Left lung (tissue), 10 donors: ENCODE measurements around the gene RERE. TPM values are rescaled to one million over a fixed set of nuclear protein-coding genes. Genes with fewer than 3 reads are reported as not detected.
"Not testable (repeated sequence)": the region's sequence is repeated elsewhere in the genome, so short reads cannot be mapped to it uniquely, and the experiment has no call there.

Experiments used
- ATAC-seq: fragments of 200-7000 bp; cut with Tn5 transposase; one replicate; pipeline ENCODE4 v1.9.1; 2020; ENCODE audit warnings: moderate library complexity
- DNase-seq, 4 donors: peaks; one replicate each; pipeline ENCODE4 v3.0.0-alpha.2; 2013 to 2020
- H3K27ac ChIP-seq, 2 donors: fragments of 200-600 bp; sonication (generic) in 1 of 2; one replicate each; pipeline versions ENCODE4 v1.5.0 to v1.8.0; 2020 to 2021
- H3K27me3 ChIP-seq, 2 donors: fragments of 200-600 bp; sonication (generic) in 1 of 2; one replicate each; pipeline versions ENCODE4 v1.5.0 to v1.8.0; 2020 to 2021
- H3K36me3 ChIP-seq, 2 donors: fragments of 200-600 bp; sonication (generic) in 1 of 2; one replicate each; pipeline versions ENCODE4 v1.5.0 to v1.8.0; 2020 to 2021
- H3K4me1 ChIP-seq, 2 donors: fragments of 200-600 bp; one replicate each; pipeline ENCODE4 v1.8.0; 2021
- H3K4me3 ChIP-seq, 2 donors: fragments of 200-600 bp; sonication (generic) in 1 of 2; one replicate each; pipeline versions ENCODE4 v1.5.0 to v1.8.0; 2020 to 2021; ENCODE audit warnings: mild to moderate bottlenecking in 1 of 2
- H3K9me3 ChIP-seq, 2 donors: fragments of 200-600 bp; sonication (generic) in 1 of 2; one replicate each; pipeline versions ENCODE4 v1.5.0 to v1.8.0; 2020 to 2021
- CTCF ChIP-seq, 2 donors: fragments of 200-600 bp; sonication (generic) in 1 of 2; IDR thresholded peaks; one replicate each; pipeline versions ENCODE4 v1.5.0 to v1.8.0; 2021; ENCODE audit warnings: antibody characterized with exemption in 2 of 2
- intact Hi-C, 2 donors: fragments of 100-400 bp; cut with DNase I; formaldehyde crosslinking; loops; one replicate each; pipeline versions ENCODE4 v1.11.2 to v1.14.2; 2022
- polyA plus RNA-seq, 6 donors: library from polyadenylated mRNA; unstranded; fragments of 120-200 nt; gene quantifications; one replicate each; pipeline ENCODE4 v1.2.1, GENCODE V29; 2013; ENCODE audit not compliant: insufficient read length in 6 of 6
- total RNA-seq, 2 donors: library from RNA; stranded (reverse); fragmentation: NEBNext Ultra II Directional; extraction: Animal tissue kit (Norgen Biotek cat#: 25700); gene quantifications; one replicate each; pipeline ENCODE4 v1.2.1, GENCODE V29; 2021
- donor health status: DM: no; HTN: yes; CAD: no.
- donor health status: DM: no; HTN: no; CAD: no.

RERE gene
- total and polyA plus RNA-seq, 8 donors, result 73.3 to 135 (median 130) TPM

DNA sequence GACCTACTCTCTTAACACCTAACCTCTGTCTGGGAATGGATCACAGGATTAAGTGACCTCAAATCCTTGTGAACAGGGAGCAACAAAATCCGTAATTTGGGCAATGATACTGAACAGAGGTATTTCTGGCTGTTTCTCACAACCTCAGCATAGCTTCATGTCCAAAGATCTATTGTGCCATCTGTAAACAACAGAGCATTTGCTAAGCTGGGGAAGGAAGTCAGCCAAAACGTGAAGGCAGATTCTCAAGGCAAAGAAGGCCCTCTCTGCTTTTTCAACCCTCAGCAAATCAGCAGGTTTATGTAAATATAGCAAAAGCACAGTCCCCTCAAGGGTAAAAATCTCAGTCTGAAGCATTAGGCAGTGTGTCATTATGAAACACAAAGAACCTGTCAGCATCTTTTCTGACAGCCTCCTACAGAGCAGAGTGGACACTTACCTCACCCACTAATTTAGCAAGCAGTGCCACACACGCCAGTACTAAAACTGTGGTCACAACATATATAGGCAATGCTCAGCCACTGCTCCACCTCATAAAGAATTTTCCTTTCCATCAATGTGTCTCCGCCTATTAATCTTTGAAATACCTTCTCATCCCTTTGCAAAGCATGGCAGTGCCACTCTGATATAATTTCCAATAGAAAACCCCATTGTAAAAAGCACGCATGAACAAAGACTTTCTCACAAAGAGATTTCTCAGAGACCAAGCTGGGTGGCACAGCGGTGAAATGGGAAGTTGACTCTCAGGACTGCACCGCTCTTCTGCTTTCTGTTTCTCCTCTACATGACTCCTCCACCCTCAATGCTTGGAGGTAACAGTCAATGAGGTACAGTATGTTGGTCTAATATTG, 188.0 kb downstream of the RERE start:
- no peaks in the 10 kb centered on the region for H3K36me3 ChIP-seq
- no peak overlapping the region for H3K4me3 ChIP-seq
- no peak for TF ChIP-seq CTCF (IDR thresholded peaks at IDR 0.05)
- H3K27ac ChIP-seq, result peak overlapping the region in 1 of 2 donors; percentile 71
- peaks cover 14 to 39% of the 10 kb centered on the region in 2 donors for H3K4me1 ChIP-seq
- H3K9me3 ChIP-seq, result no peaks in the 10 kb centered on the region
- peak; percentile 45 for ATAC-seq
- intact Hi-C loops, result no loop called here
- no peaks in the 10 kb centered on the region for H3K27me3 ChIP-seq
- DNase-seq, result peak in 1 of 4 donors; percentile 22

GRCh38 chr1:8628606-8629005, 188.8 kb downstream of the RERE start:
- intact Hi-C loops, result no loop called here
- Histone ChIP-seq H3K27me3 (no peaks in the 10 kb centered on the region), H3K9me3 (no peaks in the 10 kb centered on the region), H3K36me3 (no peaks in the 10 kb centered on the region), H3K4me1 (peaks cover 14 to 42% of the 10 kb centered on the region in 2 donors), H3K27ac (peak overlapping the region in 1 of 2 donors; percentile 71), H3K4me3 (no peak overlapping the region)
- ATAC-seq, result no peak
- no peak for TF ChIP-seq CTCF (IDR thresholded peaks at IDR 0.05)
- no peak for DNase-seq

DNA sequence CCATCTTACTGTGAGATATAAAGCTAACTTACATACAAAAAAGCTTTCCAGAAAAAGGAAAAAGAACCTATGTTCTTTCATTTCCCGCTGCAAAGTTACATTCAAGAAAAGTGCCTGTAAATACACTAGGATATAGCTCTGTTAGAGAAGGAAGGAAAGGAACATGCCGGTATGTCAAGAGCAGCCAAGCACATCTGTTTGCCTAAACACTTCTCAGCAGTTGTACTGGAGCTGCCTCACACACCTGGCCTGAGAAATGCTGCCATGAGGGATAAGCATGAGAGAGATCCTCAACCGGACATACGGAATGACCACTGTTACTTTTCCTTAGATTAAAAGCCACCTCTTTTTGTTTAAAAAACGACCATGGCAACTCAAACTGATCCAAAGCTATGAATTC, 189.7 kb downstream of the RERE start:
- no peaks in the 10 kb centered on the region for H3K36me3 ChIP-seq
- no peak for TF ChIP-seq CTCF (IDR thresholded peaks at IDR 0.05)
- H3K9me3 ChIP-seq, result no peaks in the 10 kb centered on the region
- no peak overlapping the region for H3K27ac ChIP-seq
- no peak for DNase-seq
- peaks cover 14 to 50% of the 10 kb centered on the region in 2 donors for H3K4me1 ChIP-seq
- peak; percentile 73 for ATAC-seq
- H3K4me3 ChIP-seq, result no peak overlapping the region
- H3K27me3 ChIP-seq, result no peaks in the 10 kb centered on the region
- intact Hi-C loops, result no loop called here

- no peak for TF ChIP-seq CTCF (IDR thresholded peaks at IDR 0.05)
- intact Hi-C loops, result no loop called here
- Histone ChIP-seq H3K4me1 (peaks cover 14 to 63% of the 10 kb centered on the region in 2 donors), H3K27ac (no peak overlapping the region), H3K9me3 (no peaks in the 10 kb centered on the region), H3K4me3 (no peak overlapping the region), H3K27me3 (no peaks in the 10 kb centered on the region), H3K36me3 (no peaks in the 10 kb centered on the region)
- DNase-seq (no peak), ATAC-seq (peak; percentile 28)
These were observed 191.2 kb downstream of the RERE start for GRCh38 chr1:8625981-8626898.

DNA sequence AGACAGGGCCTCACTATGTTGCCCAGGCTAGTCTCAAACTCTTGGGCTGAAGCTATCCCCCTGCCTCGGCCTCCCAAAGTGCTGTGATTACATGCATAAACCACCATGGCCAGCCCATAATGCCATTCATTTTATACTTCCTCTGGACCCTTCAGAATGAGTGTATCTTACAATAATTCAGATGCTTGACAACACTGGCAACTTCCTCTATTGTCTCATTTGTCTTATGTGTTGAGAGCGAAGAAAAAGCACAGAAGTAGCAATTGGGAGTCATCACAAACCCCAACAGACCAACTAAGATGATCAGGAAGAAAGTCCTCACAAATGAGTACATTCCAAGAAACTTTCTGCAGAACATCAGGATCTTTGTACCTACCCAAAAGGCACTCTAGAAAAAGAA, 191.9 kb downstream of the RERE start:
- no peak for DNase-seq
- no peak for TF ChIP-seq CTCF (IDR thresholded peaks at IDR 0.05)
- Histone ChIP-seq H3K9me3 (no peaks in the 10 kb centered on the region), H3K36me3 (no peaks in the 10 kb centered on the region), H3K4me1 (peaks cover 14 to 63% of the 10 kb centered on the region in 2 donors), H3K27me3 (no peaks in the 10 kb centered on the region), H3K4me3 (no peak overlapping the region), H3K27ac (no peak overlapping the region)
- no peak for ATAC-seq
- intact Hi-C loops, result no loop called here

GRCh38 chr1:8623651-8624192, 193.7 kb downstream of the RERE start:
- H3K4me3 ChIP-seq, H3K27ac ChIP-seq, H3K9me3 ChIP-seq, H3K27me3 ChIP-seq, DNase-seq, ATAC-seq, intact Hi-C loops, H3K36me3 ChIP-seq: not testable (repeated sequence)
- H3K4me1 ChIP-seq, result peaks cover 8 to 47% of the 10 kb centered on the region in 2 donors

- H3K27me3 ChIP-seq, ATAC-seq, H3K36me3 ChIP-seq, H3K9me3 ChIP-seq, DNase-seq, intact Hi-C loops, H3K4me3 ChIP-seq: not testable (repeated sequence)
- Histone ChIP-seq H3K27ac (peak overlapping the region in 1 of 2 donors; percentile 33), H3K4me1 (peaks cover 0 to 33% of the 10 kb centered on the region in 2 donors)
These were observed 195.6 kb downstream of the RERE start for GRCh38 chr1:8621785-8622348.
